Measurements from ENCODE around the gene ZNF747. TPM values are rescaled to one million over a fixed set of nuclear protein-coding genes. Genes with fewer than 3 reads are reported as not detected.

Gene ZNF747
- total RNA-seq, 1 experiment from 2014 or later = 8.9 TPM

GRCh38 chr16:30509081-30509765, 25.4 kb downstream of the ZNF747 start:
- H3K79me2 ChIP-seq (ENCODE audit: low read length) = no peaks in the 10 kb centered on the region
- ChIA-PET POLR2A (ENCODE audit: unreplicated experiment) (no interaction called here), CTCF (interaction anchor here (0.6 kb wide), 1 partner anchor 12 kb away, joined by 5 read pairs; no protein-coding TSS in a partner anchor)
- H3K27ac ChIP-seq (ENCODE audit: low read length) = no peak overlapping the region
- no peak overlapping the region for H3K4me2 ChIP-seq (ENCODE audit: low read length)
- TF ChIP-seq EZH2 (IDR thresholded peaks at IDR 0.05; ENCODE audit: low read length, unreplicated experiment) (no peak), EZH2phosphoT487 (IDR thresholded peaks at IDR 0.05; ENCODE audit: borderline replicate concordance, low read length) (no peak)
- TF ChIP-seq, protein P1, sequence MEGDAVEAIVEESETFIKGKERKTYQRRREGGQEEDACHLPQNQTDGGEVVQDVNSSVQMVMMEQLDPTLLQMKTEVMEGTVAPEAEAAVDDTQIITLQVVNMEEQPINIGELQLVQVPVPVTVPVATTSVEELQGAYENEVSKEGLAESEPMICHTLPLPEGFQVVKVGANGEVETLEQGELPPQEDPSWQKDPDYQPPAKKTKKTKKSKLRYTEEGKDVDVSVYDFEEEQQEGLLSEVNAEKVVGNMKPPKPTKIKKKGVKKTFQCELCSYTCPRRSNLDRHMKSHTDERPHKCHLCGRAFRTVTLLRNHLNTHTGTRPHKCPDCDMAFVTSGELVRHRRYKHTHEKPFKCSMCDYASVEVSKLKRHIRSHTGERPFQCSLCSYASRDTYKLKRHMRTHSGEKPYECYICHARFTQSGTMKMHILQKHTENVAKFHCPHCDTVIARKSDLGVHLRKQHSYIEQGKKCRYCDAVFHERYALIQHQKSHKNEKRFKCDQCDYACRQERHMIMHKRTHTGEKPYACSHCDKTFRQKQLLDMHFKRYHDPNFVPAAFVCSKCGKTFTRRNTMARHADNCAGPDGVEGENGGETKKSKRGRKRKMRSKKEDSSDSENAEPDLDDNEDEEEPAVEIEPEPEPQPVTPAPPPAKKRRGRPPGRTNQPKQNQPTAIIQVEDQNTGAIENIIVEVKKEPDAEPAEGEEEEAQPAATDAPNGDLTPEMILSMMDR (conservative IDR thresholded peaks at IDR 0.05; ENCODE audit: low read depth, low read length) = no peak
- DNase-seq (no peak), ATAC-seq (no peak)
- H3K27me3 ChIP-seq (ENCODE audit: low read length) = no peaks in the 10 kb centered on the region
- no peaks in the 10 kb centered on the region for H3K36me3 ChIP-seq (ENCODE audit: low read depth, low read length)
- no peak overlapping the region for H3K9ac ChIP-seq (ENCODE audit: low read length)
- no peaks in the 10 kb centered on the region for H3K9me2 ChIP-seq (replicated peaks; ENCODE audit: low read length)
- no TSS peak for BruUV-seq (replicated peaks)
- H3K4me1 ChIP-seq (ENCODE audit: insufficient read depth, low read length) = no peaks in the 10 kb centered on the region
- H3K9me3 ChIP-seq (ENCODE audit: low read length) = no peaks in the 10 kb centered on the region
- no peaks in the 10 kb centered on the region for H4K20me1 ChIP-seq (ENCODE audit: low read length)
- H2AFZ ChIP-seq (ENCODE audit: low read length) = no peak overlapping the region
- intact Hi-C loops (cut with micrococcal nuclease) = no loop called here
- no peaks in the 10 kb centered on the region for H3F3A ChIP-seq (ENCODE audit: low read length, unreplicated experiment)
- no peak overlapping the region for H3K4me3 ChIP-seq (ENCODE audit: low read length)

DNA sequence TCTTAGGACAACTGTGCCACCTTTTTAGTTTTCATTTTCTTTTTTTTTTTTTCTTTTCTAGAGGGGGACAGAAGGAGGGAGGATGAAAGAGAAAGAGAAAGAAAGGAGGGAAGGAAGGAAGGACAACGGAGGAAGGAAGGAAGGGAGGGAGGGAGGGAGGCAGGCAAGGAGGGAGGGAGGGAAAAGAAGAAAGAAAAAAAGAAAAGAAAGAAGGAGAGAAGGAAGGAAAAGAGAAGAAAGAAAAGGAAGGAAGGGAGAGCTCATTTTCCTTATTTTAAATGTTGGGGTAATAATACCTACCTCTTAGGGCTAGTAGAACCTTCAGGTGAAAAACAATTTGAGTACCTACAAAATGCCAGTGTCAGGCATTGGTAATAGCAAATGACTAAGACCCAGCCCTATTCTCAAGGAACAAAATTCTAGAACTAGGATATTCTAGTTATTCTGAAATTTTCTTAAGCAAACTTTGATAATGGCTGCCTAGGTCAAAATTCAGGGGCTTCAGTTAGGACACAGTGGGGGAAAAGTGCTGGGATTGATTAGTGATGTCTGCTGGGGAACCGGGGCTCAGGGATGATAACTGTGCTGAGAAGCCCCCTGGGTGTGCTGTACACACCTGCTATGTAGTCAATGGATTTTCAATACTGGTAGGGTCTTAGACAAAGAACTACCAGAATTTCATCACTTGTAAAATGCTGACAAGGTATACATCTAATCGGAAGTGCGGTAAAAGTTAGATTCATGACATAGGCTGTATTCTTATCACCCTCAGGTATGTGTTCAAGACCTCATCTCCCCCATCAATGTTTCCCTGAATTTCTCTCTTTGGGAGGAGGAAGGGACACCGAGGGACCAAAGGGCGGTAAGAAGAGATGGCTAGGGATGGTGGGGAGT, 31.0 kb downstream of the ZNF747 start:
- POLR2A ChIA-PET (ENCODE audit: unreplicated experiment) = no interaction called here
- H3K9me3 ChIP-seq (ENCODE audit: low read length) = no peaks in the 10 kb centered on the region
- no peaks in the 10 kb centered on the region for H3K27me3 ChIP-seq (ENCODE audit: low read length)
- H3K9me2 ChIP-seq (replicated peaks; ENCODE audit: low read length) = no peaks in the 10 kb centered on the region
- no peak overlapping the region for H3K27ac ChIP-seq (ENCODE audit: low read length)
- no TSS peak for BruUV-seq (replicated peaks)
- CTCF ChIA-PET = no interaction called here
- H3K4me3 ChIP-seq (ENCODE audit: low read length) = no peak overlapping the region
- intact Hi-C loops (cut with micrococcal nuclease) = no loop called here
- no peaks in the 10 kb centered on the region for H3F3A ChIP-seq (ENCODE audit: low read length, unreplicated experiment)
- no peak for DNase-seq
- no peaks in the 10 kb centered on the region for H4K20me1 ChIP-seq (ENCODE audit: low read length)
- TF ChIP-seq EZH2 (IDR thresholded peaks at IDR 0.05; ENCODE audit: low read length, unreplicated experiment) (no peak), EZH2phosphoT487 (IDR thresholded peaks at IDR 0.05; ENCODE audit: borderline replicate concordance, low read length) (no peak)
- TF ChIP-seq, protein P1 (conservative IDR thresholded peaks at IDR 0.05; ENCODE audit: low read depth, low read length) = no peak
- H3K79me2 ChIP-seq (ENCODE audit: low read length) = no peaks in the 10 kb centered on the region
- no peak overlapping the region for H3K4me2 ChIP-seq (ENCODE audit: low read length)
- no peaks in the 10 kb centered on the region for H3K4me1 ChIP-seq (ENCODE audit: insufficient read depth, low read length)
- H3K9ac ChIP-seq (ENCODE audit: low read length) = no peak overlapping the region
- H3K36me3 ChIP-seq (ENCODE audit: low read depth, low read length) = no peaks in the 10 kb centered on the region
- no peak overlapping the region for H2AFZ ChIP-seq (ENCODE audit: low read length)
- no peak for ATAC-seq
